Stimulated activated naive CD8-positive, alpha-beta T cell treated with anti-CD3 and anti-CD28 coated beads, Interleukin-15, Interleukin-2, amounts not matched to agents 100 ng/mL and 50 ng/mL, for 24 hours (primary cell): Measurements from ENCODE around the gene ZSWIM6.

ENCODE experiments used
- H3K27ac Mint-ChIP-seq: one replicate; pipeline ENCODE4 v1.8.0; 2021; ENCODE audit warnings: mild to moderate bottlenecking, mixed read lengths
- H3K27me3 Mint-ChIP-seq: one replicate; pipeline ENCODE4 v1.8.0; 2021; ENCODE audit warnings: mixed read lengths
- H3K36me3 Mint-ChIP-seq: one replicate; pipeline ENCODE4 v1.8.0; 2021; ENCODE audit warnings: low read depth, mixed read lengths
- H3K4me1 Mint-ChIP-seq: one replicate; pipeline ENCODE4 v1.8.0; 2021; ENCODE audit warnings: low read depth, mixed read lengths
- H3K4me3 Mint-ChIP-seq: one replicate; pipeline ENCODE4 v1.8.0; 2021; ENCODE audit warnings: mild to moderate bottlenecking, mixed read lengths
- H3K9me3 Mint-ChIP-seq: one replicate; pipeline ENCODE4 v1.8.0; 2021; ENCODE audit warnings: mixed read lengths

Gene ZSWIM6

DNA sequence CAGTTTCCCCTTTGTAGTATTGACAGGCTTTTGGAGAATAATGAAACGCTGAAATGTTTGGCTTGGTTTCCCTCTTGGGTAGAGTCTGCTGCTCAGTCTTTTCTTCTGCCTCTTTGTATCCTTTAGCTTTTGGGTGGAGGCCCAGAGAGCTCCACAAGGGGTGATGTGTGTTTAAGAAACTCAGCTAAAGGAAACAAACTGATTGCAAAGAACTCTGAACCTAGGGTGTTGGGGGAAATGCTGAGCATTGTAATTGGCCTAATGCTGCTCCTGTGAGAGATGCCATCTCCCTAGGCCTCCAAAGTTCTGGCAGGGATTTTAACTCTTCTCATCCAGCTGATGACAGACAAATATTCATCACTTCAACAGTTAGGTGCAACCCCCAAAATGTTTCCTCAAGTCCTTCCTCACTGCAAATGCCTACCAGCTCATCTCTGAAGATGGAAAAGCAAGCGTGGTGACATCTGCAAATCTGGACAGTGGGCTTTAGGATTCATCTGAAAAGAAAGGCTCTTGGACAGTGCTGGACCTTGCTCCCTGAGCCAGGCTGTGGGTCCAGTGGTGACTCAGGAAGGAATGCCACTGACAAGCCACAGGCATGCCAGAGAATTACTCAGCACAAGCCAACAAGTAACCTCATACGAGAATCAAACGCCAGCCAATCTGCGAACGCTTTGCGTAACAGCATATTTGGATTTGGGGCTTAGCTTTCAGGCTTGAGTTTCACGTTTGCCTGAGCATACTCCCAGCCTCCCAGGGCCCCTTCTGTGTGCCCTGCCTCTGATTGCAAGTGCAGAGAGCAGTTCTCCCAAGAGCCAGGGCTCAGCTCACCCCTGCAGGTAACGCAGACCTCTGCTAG lies 30.5 kb upstream of the ZSWIM6 start:
- Mint-ChIP-seq H3K36me3 (no peaks in the 10 kb centered on the region), H3K4me1 (peaks cover 15% of the 10 kb centered on the region), H3K4me3 (no peak overlapping the region), H3K27me3 (peaks cover 4% of the 10 kb centered on the region), H3K9me3 (no peaks in the 10 kb centered on the region), H3K27ac (no peak overlapping the region)

DNA sequence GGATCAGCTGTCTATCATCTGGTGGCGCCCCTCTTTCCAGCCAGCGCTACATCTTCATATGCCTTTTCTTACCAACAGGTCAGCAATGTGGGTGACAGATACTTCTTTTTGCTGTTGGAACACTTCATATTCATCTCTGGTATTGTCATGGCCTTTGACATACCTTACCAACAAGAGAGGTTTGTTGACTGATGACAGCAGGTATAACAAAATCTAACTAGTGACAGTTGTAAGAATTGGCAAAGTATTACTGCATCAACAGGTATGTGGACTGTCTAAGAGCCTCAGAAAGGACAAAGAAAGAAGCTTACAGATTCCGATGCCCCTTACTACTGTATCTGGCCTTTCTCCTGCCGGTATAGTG lies 29.9 kb upstream of the ZSWIM6 start:
- no peak overlapping the region for H3K4me3 Mint-ChIP-seq
- peaks cover 4% of the 10 kb centered on the region for H3K27me3 Mint-ChIP-seq
- peaks cover 21% of the 10 kb centered on the region for H3K4me1 Mint-ChIP-seq
- H3K9me3 Mint-ChIP-seq: no peaks in the 10 kb centered on the region
- no peak overlapping the region for H3K27ac Mint-ChIP-seq
- H3K36me3 Mint-ChIP-seq: no peaks in the 10 kb centered on the region

DNA sequence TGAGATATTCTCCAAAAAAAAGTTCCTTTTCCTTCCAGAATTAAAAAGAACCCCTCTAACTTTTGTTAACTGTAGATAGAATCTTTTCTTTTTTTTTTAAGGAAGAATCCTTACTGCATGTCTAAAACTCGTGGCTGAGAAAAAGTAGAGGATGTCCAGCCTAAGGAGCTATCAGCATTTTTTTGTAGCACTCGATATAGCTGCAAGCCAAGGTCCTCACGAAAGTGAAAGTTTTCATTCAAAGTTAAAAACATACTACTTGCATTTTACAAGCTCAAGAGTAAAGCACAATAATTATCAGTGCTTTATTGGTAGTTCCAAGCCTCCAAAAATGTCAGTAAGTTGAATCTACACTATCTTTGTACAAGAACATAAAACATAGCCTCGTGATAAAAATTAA lies 28.7 kb upstream of the ZSWIM6 start:
- H3K4me1 Mint-ChIP-seq: peaks cover 25% of the 10 kb centered on the region
- no peak overlapping the region for H3K27ac Mint-ChIP-seq
- H3K4me3 Mint-ChIP-seq: no peak overlapping the region
- H3K36me3 Mint-ChIP-seq: no peaks in the 10 kb centered on the region
- H3K27me3 Mint-ChIP-seq: peaks cover 4% of the 10 kb centered on the region
- H3K9me3 Mint-ChIP-seq: no peaks in the 10 kb centered on the region

DNA sequence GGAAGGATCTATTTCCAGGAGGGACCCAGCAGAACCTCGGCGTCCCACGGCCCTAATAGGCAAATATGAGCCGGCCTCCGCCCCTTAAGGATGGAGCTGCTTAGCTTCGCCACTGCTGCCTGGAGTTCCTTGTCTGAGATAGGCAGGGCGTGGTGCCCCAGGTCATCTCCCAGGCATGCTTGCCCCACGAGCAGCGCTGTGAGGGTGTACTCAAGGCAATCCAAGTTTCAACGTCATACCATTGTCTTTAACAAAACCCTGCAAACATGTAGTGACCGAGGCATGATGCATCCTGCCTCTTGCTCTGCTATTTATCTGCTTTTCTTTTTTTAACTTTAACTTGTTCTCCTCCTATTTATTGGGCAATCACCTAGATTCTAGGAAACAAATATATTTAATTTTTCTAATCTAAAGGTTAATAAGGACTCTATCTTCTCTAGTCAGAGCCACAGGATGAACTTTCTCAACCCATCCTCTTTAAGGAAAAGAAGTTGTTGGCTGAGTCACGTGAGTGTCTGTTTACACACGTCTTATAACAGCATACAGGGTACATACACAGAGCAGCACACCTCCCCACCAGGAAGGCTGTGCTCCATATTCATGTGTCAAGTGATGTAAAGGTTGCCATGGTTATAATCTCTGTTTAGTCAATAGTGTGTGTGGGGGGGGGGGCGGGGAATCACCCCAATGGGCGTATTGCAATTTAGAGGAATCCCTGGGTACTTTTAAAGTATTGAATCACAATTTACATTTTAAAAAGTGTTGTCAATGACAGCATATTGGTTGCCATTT lies 27.3 kb upstream of the ZSWIM6 start:
- H3K4me1 Mint-ChIP-seq: peaks cover 25% of the 10 kb centered on the region
- no peak overlapping the region for H3K4me3 Mint-ChIP-seq
- H3K27me3 Mint-ChIP-seq: peaks cover 7% of the 10 kb centered on the region
- H3K36me3 Mint-ChIP-seq: no peaks in the 10 kb centered on the region
- no peaks in the 10 kb centered on the region for H3K9me3 Mint-ChIP-seq
- H3K27ac Mint-ChIP-seq: no peak overlapping the region

DNA sequence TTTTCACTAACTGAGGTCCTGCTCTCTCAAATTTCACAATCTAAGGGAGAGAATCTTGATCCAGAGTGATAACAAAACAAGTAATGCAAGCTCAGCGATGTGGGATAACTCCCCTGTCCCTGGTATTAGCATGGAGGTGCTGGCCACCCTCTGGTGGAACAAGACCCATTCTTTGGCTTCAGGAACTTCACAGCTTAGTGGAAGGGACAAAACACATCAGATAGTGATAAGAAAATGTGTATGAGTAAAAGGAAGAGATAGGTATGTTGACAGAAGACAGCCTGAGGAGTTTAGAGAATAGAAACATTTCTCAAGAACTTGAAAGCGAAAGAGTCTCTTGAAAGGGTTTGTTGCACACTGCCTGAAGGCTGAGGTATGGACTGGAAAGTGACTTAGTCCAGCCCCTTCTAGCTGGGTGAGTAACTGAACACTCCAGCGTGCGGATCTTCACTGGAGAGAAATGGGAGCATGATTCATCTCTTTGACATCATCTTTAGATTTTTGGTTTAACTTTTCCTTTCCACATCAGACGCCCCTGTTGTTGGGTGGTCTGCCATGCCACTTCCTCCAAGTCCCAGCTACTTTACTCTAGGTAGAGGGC lies 25.4 kb upstream of the ZSWIM6 start:
- peaks cover 8% of the 10 kb centered on the region for H3K27me3 Mint-ChIP-seq
- no peaks in the 10 kb centered on the region for H3K9me3 Mint-ChIP-seq
- peak overlapping the region; percentile 66 for H3K27ac Mint-ChIP-seq
- no peaks in the 10 kb centered on the region for H3K36me3 Mint-ChIP-seq
- H3K4me1 Mint-ChIP-seq: peaks cover 25% of the 10 kb centered on the region
- no peak overlapping the region for H3K4me3 Mint-ChIP-seq

DNA sequence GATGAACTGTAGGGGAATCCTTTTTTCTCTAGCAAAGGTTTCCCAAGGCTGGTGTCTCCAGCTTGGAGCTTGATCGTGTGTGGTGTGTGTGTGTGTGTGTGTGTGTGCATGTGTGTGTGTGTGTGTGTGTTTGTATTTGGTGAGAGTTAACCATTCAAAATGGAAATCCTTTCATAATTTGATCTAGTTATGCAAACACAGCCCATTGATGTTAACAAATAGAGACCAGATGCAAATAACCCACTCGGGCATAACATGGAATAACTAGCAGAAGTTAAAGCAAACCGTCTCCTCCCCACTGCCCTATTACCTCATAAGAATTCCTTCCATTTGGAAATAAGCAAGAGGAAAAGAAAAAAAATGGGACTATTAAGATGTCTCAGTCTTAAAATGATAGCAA lies 24.9 kb upstream of the ZSWIM6 start:
- no peak overlapping the region for H3K27ac Mint-ChIP-seq
- H3K9me3 Mint-ChIP-seq: no peaks in the 10 kb centered on the region
- no peak overlapping the region for H3K4me3 Mint-ChIP-seq
- peaks cover 25% of the 10 kb centered on the region for H3K4me1 Mint-ChIP-seq
- H3K36me3 Mint-ChIP-seq: no peaks in the 10 kb centered on the region
- H3K27me3 Mint-ChIP-seq: peaks cover 13% of the 10 kb centered on the region

DNA sequence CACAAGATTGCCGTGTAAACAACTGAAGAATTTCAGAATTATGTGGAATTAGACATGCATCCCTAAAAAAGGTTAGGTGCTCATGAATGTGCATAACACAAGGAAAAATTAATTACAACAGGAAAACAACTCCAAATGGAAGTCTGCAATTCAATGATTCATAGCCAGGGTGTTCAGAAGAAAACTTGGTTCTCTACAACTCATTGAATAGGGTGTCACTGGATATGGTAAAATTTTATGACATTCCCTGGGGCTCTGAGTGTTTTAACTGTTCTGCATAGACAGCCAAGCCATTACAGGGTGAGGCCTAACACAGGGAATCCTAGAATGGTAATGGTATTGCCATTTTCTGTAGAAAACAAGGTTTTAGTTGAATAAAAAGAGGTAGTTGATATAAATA lies 24.4 kb upstream of the ZSWIM6 start:
- H3K27ac Mint-ChIP-seq: no peak overlapping the region
- peaks cover 15% of the 10 kb centered on the region for H3K27me3 Mint-ChIP-seq
- H3K36me3 Mint-ChIP-seq: no peaks in the 10 kb centered on the region
- H3K4me1 Mint-ChIP-seq: peaks cover 25% of the 10 kb centered on the region
- H3K9me3 Mint-ChIP-seq: no peaks in the 10 kb centered on the region
- no peak overlapping the region for H3K4me3 Mint-ChIP-seq

DNA sequence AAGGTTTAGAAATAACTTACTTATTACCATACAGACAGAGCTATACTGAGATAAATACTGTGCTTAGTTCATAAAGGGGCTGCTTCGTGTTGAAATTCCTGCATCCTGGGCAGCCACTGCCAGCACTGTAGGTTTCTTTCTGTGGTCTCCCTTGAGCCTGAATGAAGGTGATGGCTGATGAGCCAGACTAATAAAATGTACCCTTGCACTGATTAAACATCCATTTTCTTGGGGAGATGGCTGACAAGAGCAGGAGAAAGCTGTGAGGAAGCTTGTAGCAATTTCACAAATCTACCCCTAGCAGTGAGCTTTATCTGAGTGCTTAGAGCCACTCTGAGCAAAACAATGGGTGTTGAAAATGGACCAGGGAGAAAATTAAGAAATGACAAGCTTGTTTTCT lies 23.3 kb upstream of the ZSWIM6 start:
- Mint-ChIP-seq H3K4me3 (no peak overlapping the region), H3K4me1 (peaks cover 22% of the 10 kb centered on the region), H3K27ac (no peak overlapping the region), H3K36me3 (no peaks in the 10 kb centered on the region), H3K27me3 (peaks cover 17% of the 10 kb centered on the region), H3K9me3 (no peaks in the 10 kb centered on the region)

DNA sequence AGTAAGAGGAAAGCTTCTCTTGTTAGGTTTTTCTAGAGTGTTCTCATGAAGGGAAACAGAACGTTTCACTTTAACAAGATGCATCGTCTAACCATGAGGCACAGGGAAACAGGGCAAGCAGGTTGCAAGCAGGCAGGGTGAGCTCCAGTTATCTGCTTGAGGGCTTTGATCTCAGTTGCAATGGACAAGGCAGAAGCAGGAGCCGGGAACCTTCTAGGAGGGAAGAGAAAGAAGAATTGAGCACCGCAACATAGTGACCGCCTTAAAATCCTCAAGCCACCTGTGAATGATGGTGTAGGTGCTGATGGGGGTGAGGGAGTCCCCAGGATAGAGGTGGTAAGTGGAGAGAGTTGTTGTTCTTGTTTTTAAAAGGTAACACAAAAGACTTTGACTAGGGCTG lies 22.9 kb upstream of the ZSWIM6 start:
- H3K36me3 Mint-ChIP-seq: no peaks in the 10 kb centered on the region
- peaks cover 17% of the 10 kb centered on the region for H3K27me3 Mint-ChIP-seq
- no peak overlapping the region for H3K4me3 Mint-ChIP-seq
- H3K4me1 Mint-ChIP-seq: peaks cover 21% of the 10 kb centered on the region
- no peaks in the 10 kb centered on the region for H3K9me3 Mint-ChIP-seq
- no peak overlapping the region for H3K27ac Mint-ChIP-seq

DNA sequence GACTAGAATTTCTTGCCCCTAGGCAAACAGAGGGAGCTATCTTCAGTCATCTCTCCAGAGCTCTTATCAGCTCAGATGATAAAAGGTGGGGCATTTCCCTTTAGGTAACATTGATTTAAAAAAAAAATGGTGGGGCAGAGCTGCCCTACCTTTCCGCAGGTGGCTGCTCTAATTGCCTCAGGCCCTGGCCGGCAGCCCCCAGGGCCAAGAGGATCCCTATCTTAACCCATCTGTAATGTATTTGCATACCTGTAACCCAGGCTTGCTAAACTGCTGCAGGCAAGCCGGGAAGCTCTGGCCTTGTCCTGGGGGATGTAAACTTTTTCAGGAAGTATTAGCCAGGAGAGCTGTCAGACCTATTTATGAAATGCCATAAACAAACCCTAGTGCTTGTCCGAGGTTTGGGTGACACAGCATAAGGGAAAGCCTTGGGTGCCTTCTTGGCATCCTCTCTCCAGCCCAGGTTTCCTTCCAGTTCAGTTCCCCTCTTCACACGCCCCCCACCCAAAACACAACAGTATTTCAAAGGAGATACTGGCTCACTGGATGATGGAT lies 20.9 kb upstream of the ZSWIM6 start:
- Mint-ChIP-seq H3K4me3 (no peak overlapping the region), H3K27ac (no peak overlapping the region), H3K4me1 (peaks cover 15% of the 10 kb centered on the region)

DNA sequence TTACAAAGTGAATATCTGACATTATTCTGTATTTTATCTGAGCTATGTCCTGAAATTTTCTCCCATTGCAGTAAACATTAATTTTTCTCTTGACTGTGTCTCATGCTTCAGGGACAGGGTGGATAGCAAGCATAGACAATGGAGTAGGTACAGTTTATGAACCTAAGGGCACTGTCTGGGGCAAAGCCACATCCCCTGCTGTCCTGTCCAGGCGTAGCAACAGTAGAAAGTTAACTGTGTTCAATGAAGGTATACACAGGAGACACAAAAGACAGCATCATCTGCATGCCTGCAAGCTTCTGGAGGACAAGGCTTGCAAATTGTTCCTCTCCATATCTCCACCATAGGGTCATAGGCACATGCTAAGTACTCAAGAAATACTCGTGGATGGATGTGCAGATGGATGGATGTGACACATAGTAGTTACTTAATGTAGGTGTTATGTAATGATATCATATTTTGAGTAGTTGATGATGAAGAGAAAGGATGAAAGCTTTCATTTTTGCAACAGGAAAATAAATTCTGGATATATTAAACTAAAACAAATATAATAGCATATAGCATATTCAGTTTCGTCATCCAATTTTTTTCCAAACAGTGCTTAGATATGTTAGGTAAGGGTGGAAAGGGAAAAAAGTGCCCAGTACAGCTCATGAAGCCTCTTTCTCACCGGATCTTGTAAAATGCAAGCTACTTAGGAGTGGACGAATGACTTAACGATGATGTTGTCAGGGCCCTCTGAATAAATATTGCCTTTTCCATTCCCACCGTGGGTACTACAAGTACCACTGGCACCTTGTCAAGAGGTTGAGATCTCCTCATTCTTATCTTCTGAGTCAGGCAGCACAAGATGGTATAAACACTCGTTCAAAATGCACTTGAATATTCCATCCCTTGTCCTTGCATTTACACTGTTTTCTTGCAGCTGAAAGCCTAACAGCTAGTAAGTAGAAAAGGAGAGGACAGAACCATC lies 19.9 kb upstream of the ZSWIM6 start:
- H3K27me3 Mint-ChIP-seq: peaks cover 13% of the 10 kb centered on the region
- no peaks in the 10 kb centered on the region for H3K36me3 Mint-ChIP-seq
- no peak overlapping the region for H3K27ac Mint-ChIP-seq
- H3K4me3 Mint-ChIP-seq: no peak overlapping the region
- H3K4me1 Mint-ChIP-seq: peaks cover 5% of the 10 kb centered on the region
- H3K9me3 Mint-ChIP-seq: no peaks in the 10 kb centered on the region

More for the DNA sequence above, 20.9 kb upstream of the ZSWIM6 start:
- Mint-ChIP-seq H3K9me3 (no peaks in the 10 kb centered on the region), H3K36me3 (no peaks in the 10 kb centered on the region), H3K27me3 (peaks cover 13% of the 10 kb centered on the region)

DNA sequence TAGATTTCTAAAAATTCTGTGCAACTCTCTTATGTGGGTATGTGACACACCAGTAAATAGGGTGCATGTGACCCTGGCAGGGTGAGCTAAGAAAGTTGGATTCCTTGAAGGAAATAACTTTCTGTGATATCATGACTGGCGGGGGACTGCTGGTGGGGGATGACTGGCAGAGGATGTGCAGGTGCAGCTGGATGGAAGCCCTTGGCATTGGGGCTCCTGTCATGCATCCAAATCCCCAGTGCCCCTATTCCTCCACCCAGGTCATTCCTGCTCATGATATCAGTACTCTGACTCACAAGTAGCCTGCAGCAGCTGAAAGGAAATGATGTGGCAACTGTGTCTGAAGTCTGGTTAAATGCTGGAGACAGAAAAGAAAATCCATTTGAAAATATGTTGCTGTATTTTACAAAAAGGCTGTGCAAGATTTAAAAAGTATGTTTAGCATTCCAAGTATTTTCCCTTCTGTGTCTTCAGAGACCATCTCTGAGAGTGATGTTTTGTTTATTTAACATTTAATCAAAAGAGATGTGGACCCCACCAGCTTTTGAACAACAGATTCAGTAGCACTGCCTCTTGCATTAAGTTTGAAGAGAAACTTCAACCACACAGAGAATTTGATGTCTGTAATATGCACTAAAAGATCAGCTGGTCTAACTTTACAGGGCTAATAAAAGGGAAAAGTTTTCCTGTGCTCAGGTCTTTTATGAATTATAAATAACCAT lies 17.9 kb upstream of the ZSWIM6 start:
- Mint-ChIP-seq H3K4me3 (no peak overlapping the region), H3K4me1 (peaks cover 2% of the 10 kb centered on the region), H3K27me3 (peaks cover 13% of the 10 kb centered on the region), H3K27ac (no peak overlapping the region), H3K9me3 (no peaks in the 10 kb centered on the region), H3K36me3 (no peaks in the 10 kb centered on the region)

DNA sequence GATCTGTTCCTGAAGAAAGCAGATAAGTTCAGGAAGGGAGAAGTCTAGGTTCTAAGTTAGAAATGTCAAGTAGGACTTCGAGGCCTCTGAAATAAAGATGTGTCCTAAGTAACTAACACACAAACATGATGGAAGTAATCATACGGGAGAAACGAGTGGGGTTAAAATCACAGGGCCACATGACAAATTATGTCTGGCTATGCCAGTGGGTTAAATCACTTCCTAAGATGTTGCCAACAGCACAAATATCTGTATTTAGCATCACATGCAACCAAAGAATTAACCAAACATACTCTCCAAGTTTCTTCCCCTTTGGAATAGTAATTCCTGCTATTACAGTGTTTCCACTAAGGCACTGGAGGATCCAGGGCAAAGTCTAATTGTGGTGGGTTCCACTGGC lies 13.7 kb upstream of the ZSWIM6 start:
- H3K9me3 Mint-ChIP-seq: no peaks in the 10 kb centered on the region
- peaks cover 11% of the 10 kb centered on the region for H3K4me1 Mint-ChIP-seq
- peaks cover 4% of the 10 kb centered on the region for H3K27me3 Mint-ChIP-seq
- no peak overlapping the region for H3K27ac Mint-ChIP-seq
- no peaks in the 10 kb centered on the region for H3K36me3 Mint-ChIP-seq
- no peak overlapping the region for H3K4me3 Mint-ChIP-seq
